ENCODE measurements around the gene CAV1.

CAV1 gene

DNA sequence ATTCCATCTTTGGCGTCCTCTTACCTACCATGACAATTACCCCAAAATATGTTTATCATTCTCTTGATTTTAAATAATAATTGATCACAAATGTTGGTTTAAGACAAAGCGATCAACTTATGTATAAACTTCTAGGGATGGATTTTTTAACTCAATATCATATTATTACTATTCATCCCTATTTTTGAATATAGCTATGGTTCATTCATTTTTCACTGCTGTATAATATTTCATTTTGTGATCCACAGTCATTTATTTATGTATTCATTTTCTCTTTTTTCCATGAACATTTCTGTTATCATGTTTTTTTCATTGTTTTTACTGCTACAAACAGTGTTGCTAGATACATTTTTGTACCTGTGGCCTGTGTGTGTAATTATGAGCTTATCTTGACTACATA is 85.9 kb downstream of the CAV1 start:
- H3K4me3 ChIP-seq (ENCODE audit: low read depth, low read length): no peak overlapping the region

More for the DNA sequence above, 85.9 kb downstream of the CAV1 start:
- TF ChIP-seq, protein P1, sequence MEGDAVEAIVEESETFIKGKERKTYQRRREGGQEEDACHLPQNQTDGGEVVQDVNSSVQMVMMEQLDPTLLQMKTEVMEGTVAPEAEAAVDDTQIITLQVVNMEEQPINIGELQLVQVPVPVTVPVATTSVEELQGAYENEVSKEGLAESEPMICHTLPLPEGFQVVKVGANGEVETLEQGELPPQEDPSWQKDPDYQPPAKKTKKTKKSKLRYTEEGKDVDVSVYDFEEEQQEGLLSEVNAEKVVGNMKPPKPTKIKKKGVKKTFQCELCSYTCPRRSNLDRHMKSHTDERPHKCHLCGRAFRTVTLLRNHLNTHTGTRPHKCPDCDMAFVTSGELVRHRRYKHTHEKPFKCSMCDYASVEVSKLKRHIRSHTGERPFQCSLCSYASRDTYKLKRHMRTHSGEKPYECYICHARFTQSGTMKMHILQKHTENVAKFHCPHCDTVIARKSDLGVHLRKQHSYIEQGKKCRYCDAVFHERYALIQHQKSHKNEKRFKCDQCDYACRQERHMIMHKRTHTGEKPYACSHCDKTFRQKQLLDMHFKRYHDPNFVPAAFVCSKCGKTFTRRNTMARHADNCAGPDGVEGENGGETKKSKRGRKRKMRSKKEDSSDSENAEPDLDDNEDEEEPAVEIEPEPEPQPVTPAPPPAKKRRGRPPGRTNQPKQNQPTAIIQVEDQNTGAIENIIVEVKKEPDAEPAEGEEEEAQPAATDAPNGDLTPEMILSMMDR (IDR thresholded peaks at IDR 0.05; ENCODE audit: low read depth, low read length): no peak

Data from WI38 (cell line).